HG02623 (cell line): Measurements from ENCODE around the gene TMIE.

Experiments
- ATAC-seq: cut with Tn5 transposase; IDR thresholded peaks from one replicate; pipeline ENCODE4 v1.9.1; 2021; ENCODE audit warnings: moderate library complexity; ENCODE audit not compliant: unreplicated experiment

The TMIE gene

DNA sequence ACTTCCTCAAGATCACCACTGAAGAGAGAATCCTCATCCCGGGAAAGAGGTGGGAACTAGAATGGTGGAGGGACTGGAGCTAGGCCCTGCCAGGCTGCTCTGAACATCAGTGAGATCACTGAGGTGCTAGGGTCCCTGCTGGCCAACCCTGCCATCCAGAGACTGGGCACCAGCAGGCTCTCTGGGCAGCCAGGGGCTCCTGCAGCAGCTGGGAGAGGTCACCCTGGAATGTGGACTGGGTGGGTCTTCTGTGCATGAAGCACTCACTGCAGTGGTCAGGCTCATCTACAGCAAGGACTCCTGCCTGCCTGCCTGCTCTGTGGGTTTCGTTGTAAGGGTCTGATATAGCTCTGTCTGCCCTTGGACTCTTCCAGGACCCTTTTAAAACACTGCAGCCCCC is 32.6 kb upstream of the TMIE start:
- no peak for ATAC-seq

DNA sequence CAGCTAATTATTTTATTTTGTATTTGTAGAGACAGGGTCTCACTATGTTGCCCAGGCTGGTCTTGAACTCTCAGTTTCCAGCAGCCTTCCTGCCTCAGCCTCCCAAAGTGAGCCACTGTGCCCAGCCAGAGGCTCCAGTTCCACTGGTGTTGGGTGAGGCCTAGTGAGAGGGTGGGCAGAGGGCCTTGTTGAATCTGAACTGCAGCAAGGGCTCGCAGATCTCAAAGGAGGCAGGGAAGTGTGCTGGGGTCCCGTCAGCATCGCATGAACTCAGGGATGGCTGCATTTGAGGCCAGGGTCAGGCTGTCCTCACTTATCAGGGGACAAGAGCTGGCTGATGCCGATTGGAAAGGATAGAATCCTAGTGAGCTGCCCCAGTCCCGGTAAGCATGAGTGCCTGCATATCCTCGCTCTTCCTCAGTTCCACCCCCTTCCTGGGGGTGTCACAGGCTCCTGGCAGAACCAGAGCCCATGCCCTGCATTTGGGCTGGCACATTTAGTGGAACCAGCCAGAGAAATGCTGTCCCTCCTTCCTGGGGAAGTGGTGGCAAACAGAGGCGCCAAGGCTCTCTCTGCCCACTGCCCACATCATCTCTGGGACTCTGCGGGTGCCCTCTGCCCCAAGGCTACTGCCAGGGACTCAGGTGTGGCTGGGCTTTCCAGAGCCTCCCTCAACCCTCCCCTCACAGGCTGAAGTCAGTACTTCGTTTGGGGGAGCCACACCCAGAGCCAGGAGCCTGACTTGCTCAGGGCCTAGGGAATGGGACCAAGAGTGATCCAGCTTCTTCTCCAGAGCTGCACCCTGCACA is 31.8 kb upstream of the TMIE start:
- no peak for ATAC-seq

DNA sequence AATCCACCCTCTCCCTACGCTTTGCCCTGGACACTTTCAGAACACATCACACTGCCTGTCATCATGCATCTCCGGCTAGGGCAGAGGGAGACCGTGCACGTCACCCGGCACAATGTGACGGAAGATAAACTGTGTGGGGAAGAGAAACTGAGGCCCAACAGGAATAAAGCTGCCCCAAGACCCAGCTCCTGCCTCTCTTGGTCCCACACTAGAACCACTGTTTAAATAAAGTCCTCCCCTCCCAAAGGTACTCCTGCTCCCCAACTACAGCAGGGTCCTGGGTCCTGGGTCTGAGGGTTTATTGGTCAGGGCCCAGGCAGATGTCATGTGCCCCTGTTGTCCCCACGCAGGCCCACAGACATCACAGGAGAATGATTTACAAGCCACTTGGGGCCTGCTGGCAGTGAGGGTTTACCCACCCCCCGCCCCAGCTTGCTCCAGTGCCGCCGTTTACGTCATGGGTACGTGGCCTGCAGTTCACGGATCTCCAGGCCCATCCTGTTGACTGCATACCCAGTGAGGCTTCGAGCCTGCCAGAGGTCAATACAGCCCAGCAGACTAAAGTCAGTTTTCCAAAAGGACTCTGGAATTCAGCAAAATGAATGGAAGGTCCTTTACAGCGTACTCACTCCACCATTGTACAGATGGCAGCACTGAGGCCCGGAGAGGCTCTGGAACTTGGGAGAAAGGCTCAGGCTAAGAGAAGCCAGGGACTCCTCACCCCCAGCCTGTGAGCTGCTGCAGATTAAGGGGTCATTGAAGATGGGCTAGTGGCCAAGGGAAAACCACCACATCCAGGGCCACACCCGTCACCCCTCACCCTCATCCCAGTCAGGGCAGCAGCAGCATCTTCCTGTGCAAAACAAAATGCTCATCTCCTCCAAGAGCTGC is 30.9 kb upstream of the TMIE start:
- no peak for ATAC-seq

DNA sequence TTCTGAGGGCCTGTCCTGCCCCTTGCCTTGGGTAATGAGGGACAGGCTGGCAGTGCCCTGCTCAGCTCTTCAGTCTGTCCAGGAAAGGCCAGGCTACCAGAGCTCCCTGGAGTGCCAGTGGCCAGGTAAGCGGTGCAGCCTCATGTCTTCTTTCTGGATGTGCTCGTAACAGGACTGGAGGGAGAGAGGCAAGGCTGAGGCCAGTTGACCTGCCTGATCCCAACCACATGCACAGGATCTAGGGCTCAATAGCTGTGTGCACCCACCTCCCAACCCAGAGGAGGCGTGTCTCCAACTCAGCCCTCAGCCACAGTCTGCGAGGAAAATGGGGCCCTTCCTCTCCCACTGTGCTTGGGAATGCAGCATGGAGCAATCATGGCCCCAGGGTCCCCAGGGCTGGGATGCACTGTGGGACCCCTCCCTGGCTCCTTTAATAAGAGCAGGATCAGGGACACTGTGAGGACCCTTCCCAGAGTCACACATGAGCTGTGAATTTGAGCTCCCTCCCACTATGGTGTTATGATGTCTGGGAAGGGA is 30.2 kb upstream of the TMIE start:
- no peak for ATAC-seq

DNA sequence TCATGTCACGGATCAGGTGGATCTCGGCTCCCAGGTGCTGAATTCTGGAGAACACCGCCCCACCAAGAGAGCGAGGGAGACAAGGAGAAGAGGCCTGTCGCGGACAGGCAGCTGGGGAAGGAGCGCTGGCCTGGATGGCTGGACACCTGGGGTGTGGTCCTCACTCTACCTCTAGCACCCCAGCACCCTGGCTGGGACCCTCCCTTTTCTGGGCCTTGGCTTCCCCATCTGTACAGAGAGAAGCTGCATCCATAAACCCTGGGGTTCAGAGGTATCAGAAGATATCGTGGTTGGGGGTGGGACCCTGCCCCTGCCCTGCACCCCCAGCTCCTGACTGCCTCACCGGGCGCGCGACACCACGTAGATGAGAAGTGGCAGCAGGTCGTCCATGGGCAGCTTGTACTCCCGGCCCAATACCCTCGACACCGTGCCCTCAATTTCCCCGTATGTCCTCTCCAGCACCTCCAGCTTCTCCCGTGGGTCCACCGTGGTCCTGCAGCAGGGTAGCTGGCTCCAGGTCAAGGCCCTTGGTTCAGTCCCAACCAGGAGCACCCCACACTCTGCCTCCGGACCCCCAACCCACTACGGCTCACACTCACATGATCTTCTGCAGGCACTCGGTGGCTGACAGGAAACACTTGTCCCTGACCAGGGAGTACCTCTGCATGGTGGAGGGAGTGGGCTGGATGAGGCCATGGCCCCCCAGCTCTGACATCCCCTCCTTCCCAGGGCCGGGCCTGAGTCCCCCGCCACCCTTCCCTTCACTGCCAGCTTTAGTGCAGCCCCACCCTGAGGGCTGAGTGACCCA is 29.4 kb upstream of the TMIE start:
- no peak for ATAC-seq

DNA sequence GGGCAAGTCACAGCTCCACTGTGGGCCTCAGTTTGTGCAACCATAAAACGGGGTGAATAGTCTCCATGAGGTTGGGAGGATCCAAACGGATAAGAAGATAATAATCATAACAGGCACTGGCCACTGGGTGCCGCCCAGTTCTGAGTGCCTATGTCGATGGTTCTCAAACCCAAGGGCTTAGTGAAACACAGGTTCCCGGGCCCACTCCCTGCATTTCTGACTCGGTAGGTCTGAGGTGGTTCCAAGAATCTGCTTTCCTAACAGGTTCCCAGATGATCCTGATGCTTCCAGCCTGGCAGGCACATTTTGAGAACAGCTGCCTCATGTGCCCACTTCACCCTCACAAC is 28.9 kb upstream of the TMIE start:
- no peak for ATAC-seq

DNA sequence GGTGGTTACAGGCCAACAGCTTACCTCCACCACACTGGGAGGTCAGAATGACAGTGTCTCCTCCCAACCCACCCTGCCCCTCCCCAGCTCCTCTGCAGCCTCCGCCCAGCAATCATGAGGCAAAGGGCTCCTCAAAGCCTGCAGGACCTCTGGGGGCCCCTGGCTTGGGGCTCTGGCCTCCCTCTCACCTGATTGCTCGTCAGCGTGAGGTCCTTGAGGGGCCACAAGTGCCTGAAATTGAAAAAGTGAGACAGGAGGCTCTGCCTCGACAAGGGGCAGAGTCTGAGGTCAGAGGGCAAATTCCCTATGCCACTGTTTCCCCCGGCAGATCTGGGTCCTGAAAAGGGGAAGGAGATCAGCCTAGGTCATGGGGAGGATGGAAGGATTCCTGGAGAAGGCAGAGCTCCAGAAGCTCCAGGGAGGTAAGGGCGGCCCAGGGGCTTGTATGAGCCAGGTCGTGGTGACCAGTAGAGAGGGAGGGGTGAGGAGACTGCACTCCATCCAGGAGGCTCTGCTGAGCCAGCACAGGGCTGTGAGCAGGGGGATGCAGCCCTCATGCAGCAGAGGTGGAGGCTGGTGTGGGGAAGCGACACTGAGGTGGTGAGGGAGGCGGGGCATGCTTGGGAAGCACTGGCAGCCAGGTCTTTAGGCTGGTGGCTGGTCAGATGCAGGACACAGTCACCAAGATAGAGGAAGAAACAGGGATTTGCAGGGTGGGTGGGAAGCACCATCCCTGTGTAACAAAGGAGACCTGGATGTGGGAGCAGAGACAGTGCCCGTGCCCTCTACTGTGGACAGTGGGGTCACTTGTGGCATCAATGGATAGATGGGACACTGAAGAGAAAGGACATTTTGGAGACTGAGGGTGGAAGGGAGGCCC is 27.8 kb upstream of the TMIE start:
- no peak for ATAC-seq

DNA sequence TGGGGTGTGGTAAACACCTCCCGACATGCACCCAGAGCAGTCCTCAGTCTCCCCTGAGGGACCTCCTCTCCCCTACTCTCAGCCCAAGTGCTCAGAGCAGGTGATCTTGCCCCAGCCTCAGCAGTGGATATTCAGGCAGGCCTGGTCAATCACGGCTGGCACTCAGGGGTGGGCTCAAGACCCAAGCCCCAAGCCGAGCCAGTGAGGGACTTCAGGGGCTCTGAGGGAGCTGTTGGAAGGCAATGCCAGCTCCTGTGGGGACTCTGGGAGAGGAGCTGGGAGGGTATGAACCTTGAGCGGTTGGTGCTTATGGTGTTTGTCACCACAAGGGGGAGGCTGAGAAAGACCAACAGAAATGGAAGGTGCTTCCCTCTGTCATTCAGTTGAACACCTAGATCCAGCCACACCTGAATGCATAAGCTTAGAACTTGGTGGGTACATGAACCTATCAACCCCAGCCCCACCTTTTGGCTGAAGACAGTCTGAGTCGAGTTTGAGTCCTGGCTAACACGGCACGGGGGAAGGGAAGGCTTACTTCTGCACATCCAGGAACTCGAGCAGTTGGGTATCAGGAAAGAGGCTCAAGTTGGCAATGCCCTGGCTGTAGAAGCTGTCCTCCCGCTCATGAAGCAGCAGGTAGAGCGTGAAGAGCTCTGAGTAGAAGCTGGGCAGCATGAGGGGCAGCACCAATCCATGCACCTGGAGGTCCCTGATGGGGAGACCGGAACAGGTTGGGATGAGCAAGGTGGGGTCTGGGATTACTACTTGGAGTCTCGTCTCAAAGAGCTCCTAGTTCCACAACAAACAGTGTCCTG is 27.0 kb upstream of the TMIE start:
- ATAC-seq, result no peak

DNA sequence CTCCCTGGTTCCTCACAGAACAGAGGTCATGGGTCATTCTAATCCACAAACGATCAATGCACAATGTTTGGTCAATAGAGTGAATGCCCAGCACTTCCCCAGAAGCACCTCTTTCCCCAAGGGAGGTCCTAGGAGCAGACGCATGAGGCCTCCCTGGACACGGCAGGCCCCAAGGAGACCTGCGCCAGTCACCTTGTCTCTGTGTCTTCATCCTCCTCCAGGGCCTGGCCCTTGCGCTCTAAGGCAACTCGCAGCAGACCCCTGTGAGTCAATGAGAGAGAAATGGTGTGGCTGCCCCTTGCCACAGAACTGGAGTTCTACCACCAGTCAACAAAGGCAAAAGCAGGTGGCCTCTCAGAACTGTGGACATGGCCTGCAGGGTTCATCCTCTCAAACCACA is 25.8 kb upstream of the TMIE start:
- ATAC-seq, result no peak

DNA sequence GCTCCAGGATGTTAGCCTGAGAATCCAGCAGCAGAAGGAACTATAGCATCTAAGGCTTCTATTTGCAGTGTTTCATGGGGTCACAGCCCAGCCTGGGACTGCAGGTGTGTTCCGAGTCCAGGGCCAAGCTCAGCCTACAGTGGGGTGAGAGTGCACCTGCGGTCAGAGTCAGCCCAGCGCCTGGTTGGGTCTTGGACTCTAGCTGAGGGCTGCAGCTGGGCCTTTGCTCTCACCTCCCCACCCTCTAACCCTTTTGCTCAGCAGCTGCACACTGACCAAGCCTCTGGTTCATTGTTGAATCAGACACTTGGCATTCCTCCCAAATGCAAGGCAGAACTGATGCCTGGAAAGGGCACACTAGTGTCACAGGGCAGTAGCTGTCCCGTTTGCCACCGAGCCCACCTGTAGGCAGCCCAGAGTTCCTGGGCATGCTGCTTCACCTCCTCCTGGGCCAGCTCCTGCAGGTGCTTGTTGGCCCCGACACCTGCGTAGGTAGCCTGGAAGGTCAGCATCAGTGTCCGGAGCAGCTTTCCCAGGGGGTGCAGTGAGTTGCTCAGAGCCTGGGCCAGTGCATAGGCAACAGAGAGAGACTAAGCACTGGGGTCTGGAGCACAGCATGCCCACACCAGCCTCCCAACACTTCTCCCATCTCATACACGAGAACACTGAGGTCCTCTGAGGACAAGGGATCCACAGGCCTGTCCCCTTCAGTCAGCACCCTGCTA is 25.2 kb upstream of the TMIE start:
- no peak for ATAC-seq

DNA sequence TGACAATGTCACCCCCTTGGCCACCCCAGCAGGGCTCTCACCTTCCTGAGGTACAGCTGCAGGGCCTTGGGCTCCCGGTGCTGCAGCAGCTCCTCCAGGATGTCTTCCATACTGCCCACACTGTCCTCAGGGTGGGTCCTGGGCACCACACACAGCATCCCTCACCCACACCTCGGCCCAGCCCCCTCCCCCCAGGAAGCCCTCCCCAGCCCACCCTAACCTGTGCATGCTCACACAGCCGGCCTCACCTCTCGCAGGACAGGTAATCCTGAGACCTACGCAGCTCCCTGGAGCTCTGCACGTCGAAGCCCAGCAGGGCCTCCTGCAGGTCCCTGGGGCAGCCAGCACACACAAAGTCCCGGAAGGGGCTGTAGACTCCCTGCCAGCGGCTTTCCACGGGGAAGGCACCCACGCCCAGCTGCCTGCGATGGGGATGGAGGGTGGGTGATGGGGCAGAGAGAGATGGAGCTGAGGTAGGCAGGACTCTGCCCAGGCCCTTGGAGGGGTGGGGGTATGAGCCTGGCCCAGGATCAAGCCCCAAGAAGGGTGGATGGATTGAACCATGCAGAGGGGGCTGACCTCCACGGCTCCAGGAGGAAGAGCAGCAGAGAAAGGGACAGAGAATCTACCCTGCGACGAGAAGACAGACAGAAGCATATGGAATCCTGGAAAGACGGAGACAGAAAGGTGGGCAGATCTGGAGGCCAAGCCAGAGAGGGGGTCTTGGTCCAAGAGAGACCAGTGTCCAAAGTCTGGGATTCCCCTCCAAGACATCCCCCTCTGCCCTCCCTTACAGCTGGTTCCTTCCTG is 24.4 kb upstream of the TMIE start:
- ATAC-seq, result no peak

DNA sequence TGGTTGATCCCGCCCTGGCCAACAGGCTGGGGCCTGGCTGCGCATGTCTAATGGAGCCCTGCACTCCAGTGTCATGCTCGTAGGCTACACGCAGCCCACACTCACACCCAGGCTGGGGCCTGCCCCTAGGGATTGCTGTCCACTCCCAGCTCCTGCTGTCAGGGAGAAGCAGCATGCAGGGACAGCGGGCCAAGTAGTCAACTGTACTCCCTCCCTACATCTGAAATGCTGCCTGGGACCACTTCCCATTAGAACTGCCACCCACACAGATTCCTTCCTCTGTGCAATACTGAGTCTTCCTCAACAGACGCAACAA is 23.8 kb upstream of the TMIE start:
- no peak for ATAC-seq

DNA sequence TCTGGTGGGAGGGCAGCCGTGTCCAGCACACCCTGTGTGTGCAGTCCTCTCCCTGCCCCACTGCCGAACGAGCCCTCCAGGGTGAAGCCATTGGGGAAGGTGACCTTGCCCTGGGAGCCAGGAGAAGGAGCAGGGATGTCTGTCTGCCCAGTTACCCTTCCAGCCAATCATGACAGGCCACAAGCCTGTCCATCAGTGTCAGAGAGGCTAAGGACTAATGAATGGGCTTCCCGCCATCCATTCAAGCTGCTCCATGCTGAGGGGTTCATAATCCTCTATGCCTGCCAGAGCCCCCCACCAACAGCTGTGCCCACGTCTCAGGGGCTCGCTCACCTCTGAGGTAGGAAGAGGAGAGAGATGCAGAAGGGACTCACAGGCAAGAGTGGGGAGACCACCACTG is 22.9 kb upstream of the TMIE start:
- no peak for ATAC-seq

DNA sequence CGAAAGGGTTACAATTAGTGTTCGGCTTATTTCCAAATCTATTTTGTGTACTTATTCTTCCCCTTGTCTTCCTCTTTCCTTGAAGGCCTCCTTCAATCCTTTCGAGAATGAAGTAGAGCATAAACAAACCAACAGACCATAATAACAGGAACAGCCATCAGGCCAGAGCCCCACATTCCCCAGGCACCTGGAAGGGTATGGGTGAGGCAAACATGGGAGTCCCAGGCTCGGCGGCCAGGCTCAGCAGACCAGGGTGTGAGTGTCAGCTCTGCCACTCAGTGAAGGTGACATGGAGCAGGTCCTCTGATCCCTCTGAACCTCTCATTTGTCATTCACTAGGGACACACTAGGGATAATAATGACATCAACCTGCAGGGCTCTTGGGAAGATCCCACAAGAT is 21.5 kb upstream of the TMIE start:
- no peak for ATAC-seq

DNA sequence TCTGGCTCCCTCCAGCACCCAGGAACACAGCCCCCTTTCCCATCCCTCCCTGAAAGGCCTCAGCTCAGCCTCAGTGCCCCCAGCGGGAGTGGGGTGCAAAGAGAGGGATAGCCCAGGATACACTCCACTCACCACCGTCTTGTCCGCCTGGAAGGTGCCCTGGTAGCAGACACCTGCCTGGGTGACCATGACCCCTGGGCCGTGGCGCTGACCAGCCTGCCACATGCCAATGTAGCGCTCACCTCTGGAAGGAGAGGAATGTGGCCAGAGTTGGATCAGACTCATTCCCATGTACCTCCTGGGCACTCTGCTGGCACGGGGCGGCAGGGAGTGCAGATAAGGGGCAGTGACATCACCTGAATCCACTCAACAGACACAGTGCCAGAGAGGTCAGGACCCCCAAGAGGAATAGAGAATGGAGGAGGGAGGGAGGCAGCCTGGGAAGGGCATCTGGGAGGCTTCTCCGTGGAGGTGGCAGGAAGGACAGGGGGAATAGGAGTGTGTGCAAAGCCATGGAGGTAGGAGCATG is 20.8 kb upstream of the TMIE start:
- ATAC-seq, result no peak

DNA sequence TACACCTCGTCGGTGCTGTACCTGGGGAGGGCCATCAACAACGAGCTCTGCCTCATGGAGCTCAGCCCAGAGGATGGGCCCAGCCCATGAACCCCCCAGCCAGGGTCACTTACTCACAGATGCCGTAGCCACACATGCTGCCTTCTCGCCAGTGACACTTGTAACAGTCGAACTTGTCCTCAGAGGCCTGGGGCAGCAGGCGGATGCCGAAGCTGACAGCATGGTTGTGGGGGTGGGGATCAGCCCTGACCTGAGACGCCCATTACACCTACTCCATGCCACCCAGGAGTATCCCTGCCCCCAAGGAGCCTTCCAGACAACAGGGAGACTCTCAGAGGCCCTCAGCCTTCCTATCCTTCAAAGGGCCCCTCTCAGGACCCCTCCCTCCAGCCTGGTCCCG is 19.8 kb upstream of the TMIE start:
- no peak for ATAC-seq

DNA sequence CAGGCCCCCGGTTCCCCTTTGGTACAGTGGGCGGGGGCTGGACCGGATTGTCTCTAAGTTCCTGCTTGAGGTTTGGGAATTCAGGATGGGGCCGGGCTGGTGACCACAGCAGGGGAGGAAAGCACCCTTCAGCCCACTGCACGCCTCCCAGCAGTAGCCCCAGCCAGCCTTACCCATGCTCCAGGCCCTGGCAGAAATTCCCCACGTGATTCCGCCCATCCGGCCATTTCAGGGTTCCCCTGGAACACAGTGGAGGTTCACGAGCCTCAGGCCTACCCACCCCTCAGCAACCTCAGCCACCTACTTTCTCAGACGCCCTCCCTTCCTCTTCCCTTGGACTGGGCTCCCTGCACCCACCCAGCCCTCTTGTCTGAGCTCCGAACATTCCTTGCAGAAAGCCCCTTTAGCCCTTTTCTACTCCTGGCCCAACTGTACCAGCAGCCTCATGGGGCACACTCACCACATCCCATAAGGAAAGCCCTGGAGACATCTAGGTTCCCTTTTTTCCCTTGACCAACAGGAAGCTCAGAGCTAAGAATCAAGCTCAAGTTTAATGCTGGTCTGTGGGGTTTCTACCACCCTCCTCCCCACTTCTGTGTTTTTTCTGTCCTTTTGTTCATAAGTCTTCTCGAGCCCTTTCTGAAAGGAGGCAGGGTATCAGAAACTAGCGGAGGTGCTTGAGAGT is 19.2 kb upstream of the TMIE start:
- ATAC-seq, result no peak
